ENCODE results near the gene USE1. TPM values are rescaled to one million over a fixed set of nuclear protein-coding genes. Genes with fewer than 3 reads are reported as not detected.

The USE1 gene
- total RNA-seq, 1 donor from 2014 or later, result 21.7 TPM

DNA sequence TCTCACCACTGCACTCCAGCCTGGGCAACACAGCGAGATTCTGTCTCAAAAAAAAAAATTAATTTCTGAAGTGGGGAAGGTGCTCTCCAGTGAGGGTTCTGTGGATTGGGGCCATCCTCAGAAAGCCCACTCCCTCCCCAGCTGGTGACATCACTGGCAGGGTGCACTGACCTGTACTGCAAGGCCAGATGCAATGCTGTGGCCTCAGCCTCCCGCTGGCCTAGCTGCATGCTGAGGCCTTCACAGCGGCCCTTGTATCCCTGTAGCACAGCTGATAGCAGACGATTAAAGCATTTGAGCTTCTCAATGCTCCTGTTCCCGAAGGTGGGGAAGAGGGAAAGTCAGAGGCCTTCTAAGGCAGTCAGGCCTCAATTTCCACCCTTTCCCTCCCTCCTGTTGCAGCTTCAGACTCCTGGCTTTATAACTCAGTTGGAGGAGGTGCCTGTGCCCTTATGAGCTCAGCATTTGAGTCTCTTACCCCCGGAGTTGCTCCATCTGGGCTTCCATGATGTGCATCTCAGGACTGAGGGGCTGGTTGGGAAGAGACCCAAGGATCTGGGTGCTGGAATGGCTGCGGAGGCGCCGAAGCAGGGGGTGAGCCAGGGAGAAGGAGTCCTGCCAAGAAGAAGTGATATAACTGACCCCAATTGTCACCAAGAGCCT, 44.1 kb downstream of the USE1 start:
- ATAC-seq, result no peak

DNA sequence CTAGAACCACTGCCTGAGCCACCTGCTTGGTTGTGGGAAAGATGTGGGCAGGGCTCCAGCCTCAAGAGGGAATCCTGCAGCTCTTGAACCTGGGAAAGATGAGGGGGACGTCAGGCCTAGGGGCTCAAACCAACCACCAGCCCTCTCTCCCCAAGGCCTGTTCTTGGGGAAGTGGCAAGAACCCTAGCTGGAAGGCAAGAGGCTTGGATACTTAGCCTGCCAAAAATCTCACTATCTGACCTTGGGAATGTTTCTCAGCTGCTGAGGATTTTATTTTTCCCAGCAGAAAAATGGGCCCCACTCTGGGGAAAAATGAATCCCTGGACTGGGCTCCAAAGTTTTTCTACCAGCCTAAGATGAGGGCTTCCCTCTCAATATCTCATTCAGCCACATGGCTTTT, 44.8 kb downstream of the USE1 start:
- ATAC-seq, result no peak

DNA sequence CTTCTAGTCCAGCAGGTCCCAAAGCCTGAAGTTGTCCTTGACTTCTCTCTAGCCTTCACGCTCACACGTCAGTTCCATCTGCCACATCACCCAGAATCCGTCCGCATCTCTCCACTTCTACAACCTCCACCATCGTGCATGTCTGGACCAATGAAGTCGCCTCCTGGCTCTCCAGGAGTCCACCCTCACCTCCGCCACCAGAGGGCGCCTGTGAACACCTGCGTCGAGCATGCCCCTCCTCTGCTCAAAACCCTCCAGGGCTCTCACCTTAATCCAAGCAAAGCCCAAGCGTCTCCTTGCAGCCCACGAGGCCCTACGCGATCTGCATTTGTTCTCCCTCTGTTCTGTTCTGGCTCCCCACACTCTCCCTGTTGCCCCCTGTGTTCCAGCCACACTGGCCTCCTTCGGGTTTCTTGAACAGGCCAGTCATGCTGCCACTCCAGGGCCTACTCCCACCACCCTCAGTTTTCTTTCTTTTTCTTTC, 45.7 kb downstream of the USE1 start:
- peak; percentile 92 for ATAC-seq

DNA sequence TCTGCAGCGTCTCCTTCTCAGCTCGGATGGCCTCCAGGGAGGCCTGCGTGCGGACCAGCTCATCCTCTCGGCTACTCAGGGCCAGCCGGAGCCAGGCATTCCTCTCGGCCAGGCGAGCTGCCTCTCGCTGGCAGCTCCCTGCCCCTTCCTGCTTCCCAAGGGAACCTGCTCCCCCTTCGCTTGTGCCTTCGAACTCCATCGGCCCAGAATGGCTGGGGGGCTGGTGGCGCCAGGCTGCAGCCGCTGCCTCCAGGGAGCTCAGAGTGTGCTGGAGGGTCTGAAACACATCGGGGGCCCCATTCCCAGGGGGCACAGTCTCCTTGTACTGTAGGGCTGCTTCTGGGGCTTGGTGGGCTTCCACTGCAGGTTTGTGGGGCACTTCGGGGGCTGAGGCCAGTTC, 47.4 kb downstream of the USE1 start:
- ATAC-seq, result no peak

DNA sequence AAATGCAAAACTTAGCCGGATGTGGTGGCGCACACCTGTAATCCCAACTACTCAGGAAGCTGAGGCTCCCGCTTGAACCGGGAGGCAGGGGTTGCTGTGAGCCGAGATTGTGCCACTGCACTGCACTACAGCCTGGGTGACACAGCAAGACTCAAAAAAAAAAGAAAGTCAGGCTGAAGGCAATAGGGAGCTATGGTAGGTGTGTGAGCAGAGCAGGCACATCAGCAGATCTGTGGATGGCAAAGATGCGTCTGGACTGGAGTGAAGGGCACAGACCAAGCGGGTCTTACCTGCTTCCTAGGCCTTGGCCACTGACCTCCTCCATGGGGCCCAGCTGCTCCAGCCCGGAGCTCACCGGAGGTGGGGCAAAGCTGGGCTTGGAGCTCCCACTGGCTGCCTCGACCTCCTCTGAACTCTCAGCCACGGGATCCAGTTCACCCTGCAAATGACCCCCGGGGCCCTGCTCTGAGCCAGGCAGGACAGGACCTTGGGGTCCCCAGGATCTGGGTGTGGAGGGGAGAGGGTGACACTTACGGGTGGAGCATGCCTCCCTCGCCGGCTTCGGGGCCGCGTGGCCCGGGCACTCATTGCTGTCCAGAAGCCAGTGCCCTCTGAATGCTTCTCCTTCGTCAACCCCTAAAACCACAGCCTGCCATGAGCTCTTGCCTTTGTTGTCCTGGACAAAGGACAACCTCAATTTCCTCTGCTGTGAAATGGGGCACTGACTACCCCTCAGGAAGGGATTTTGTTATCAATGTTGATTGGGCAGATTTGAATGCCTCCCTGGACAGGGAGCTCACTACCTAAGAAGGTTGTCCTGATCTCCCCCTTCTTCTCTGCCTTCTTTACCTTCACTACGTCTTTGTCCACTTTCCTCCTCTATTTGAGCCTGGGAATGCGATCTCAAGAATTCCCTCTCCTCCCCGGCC, 48.8 kb downstream of the USE1 start:
- ATAC-seq, result no peak

DNA sequence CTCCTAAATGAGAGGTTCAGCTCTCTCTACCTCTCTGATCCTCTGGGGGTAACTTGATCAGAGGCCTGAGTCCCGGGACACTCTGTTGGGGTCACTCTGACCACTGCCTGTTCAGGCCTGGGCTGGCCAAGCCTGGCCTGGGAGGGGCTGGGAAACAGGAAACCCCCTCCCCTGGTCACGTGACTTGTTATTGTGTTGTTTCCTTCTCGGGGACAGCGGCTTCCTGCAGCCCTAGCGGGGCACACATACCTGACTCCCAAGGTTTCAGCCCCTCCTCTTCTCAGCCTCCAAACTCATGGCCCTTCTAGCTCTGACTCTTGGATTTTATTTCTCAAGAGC, 49.5 kb downstream of the USE1 start, which contains the start of gene USHBP1:
USHBP1 (minus strand) TSS at position 105 of the 339 bp plus-strand sequence. CDS start 446 bp downstream, outside the sequence.
- no peak for ATAC-seq

DNA sequence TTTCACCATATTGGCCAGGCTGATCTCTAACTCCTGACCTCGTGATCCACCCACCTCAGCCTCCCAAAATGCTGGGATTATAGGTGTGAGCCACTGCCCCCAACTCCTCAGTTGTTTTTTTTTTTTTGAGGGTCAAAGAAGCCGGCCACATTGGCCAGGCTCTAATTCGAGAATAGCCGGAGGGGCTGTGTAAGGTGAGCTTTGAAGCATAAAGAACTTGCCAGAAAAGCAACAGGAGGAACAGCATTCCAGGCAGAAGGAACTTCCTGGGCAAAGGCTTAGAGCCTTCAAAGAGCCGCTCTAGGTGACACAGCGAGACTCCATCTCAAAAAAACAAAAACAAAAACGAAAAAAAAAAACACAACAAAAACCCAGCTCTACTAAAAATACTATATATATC, 50.9 kb downstream of the USE1 start:
- no peak for ATAC-seq

DNA sequence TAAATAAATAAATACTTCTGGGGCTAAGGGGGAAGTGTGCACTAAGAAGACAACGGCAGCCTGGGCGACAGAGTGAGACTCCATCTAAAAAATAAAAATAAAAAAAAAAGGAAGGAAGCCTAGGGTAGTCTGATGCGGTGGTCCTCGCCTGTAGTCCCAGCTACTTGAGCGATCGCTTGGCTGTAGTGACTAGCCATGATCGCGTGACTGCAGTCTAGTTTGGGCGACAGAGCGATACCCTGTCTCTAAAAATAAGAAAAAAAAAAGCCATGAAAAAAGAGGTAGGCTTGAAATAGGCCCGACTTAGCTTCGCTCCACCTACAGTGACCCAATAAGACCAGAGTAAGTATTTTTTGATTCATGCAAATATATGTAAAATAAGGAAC, 51.4 kb downstream of the USE1 start:
- ATAC-seq, result no peak

DNA sequence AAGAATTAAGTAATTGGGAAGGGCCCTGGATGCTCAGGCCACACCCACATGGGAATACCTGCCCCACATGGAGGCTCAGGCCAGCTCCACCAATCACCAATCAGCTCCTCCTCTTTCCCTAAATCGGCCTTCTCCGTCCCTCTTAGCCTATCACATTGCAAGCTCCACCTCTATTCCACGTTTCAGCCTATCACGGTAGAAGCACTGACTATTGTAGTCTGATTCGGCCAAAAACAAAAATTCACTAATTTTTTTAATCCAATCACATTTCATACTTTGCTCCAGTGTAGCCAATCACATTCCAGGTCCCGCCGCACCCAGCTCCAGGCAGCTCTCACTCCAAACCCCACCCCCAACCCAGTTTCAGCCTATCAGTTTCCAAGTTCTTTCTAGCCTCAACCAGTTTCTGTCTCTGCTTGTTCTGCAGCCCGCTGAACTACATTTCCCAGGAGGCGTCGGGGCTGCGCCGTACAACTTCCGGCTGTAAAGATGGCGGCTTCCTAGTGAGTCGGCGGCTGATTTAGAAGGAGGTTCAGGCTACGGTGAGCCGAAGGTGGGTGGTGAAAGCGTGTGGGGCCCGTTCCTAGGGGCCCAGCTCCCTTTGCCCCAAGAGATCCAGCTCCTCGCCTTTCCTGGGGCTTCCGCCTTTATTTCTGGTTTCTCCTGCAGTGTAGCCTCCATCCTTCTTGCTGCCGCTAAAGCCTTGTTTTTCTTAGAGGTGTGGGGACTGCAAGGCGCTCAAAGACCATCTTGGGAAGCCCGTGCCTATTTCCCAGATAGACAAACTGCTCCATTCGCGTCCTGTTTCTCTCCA, 52.0 kb downstream of the USE1 start, which contains the start of gene BABAM1:
BABAM1 (plus strand) TSS at position 469 of the 814 bp plus-strand sequence. CDS start 1,364 bp downstream, outside the sequence.
- peak; percentile 96 for ATAC-seq

DNA sequence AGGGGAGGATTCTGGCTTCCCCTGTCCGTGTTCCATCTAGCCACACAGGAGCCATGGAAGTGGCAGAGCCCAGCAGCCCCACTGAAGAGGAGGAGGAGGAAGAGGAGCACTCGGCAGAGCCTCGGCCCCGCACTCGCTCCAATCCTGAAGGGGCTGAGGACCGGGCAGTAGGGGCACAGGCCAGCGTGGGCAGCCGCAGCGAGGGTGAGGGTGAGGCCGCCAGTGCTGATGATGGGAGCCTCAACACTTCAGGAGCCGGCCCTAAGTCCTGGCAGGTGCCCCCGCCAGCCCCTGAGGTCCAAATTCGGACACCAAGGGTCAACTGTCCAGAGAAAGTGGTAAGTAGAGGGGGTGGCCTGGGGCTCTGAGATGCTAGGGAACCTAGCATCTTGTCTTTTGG, 53.6 kb downstream of the USE1 start:
- ATAC-seq, result no peak

Other genes with a start within 250 kb of the USE1 start
- 2.0 TPM for gene CPAMD8, start 188.5 kb upstream of the USE1 start, total RNA-seq
- gene HAUS8, start 139.9 kb upstream of the USE1 start, total RNA-seq, result 6.1 TPM
- gene MYO9B, start 139.6 kb upstream of the USE1 start, total RNA-seq, result 27.4 TPM
- gene OCEL1, start 10.9 kb downstream of the USE1 start, total RNA-seq, result 13.3 TPM
- gene NR2F6, start 30.6 kb downstream of the USE1 start, total RNA-seq, result 53.8 TPM
- gene USHBP1, start 49.4 kb downstream of the USE1 start, total RNA-seq, result 0.64 TPM
- gene BABAM1, start 52.1 kb downstream of the USE1 start, total RNA-seq, result 55.8 TPM
- 0.04 TPM for gene ANKLE1, start 66.5 kb downstream of the USE1 start, total RNA-seq
- gene ABHD8, start 88.1 kb downstream of the USE1 start, total RNA-seq, result 2.2 TPM
- 42.6 TPM for gene MRPL34, start 90.5 kb downstream of the USE1 start, total RNA-seq
- gene DDA1, start 94.2 kb downstream of the USE1 start, total RNA-seq, result 21.5 TPM
- gene ANO8, start 119.5 kb downstream of the USE1 start, total RNA-seq, result 9.9 TPM
- 11.7 TPM for gene GTPBP3, start 122.2 kb downstream of the USE1 start, total RNA-seq
- gene PLVAP, start 162.0 kb downstream of the USE1 start, total RNA-seq, result 22.6 TPM
- gene CCDC194, start 178.8 kb downstream of the USE1 start, total RNA-seq, result not detected
- gene BST2, start 190.3 kb downstream of the USE1 start, total RNA-seq, result 2.8 TPM
- gene MVB12A, start 204.7 kb downstream of the USE1 start, total RNA-seq, result 49.9 TPM
- gene TMEM221, start 233.3 kb downstream of the USE1 start, total RNA-seq, result not detected
- gene NXNL1, start 245.6 kb downstream of the USE1 start, total RNA-seq, result not detected

All from esophagus mucosa (tissue), 1 donor.